HT1080 (cell line): ENCODE data around the gene MSMP. TPM values are rescaled to one million over a fixed set of nuclear protein-coding genes. Genes with fewer than 3 reads are reported as not detected.

Experiments used
- DNase-seq: peaks from one replicate; pipeline ENCODE4 v3.0.0-alpha.2; 2015; ENCODE audit warnings: low read depth
- total RNA-seq: library from RNA; depleted of rRNA; stranded (reverse); fragments of >200 nt; shearing (Covaris generic); gene quantifications from 2 replicates; pipeline ENCODE4 v1.2.3, GENCODE V29; 2014

Gene MSMP
- total RNA-seq, 1 experiment from 2014 or later = not detected

GRCh38 chr9:35723908-35724307 lies 30.2 kb downstream of the MSMP start:
- no peak for DNase-seq

- DNase-seq = no peak
Measured at GRCh38 chr9:35723426-35723825, 30.6 kb downstream of the MSMP start.

- no peak for DNase-seq
Measured at GRCh38 chr9:35719546-35719945, 34.5 kb downstream of the MSMP start.

- no peak for DNase-seq
Measured at GRCh38 chr9:35718721-35719511, 35.2 kb downstream of the MSMP start.

- DNase-seq = no peak
Measured at GRCh38 chr9:35717132-35717870, 36.8 kb downstream of the MSMP start.

GRCh38 chr9:35716230-35716629 lies 37.8 kb downstream of the MSMP start:
- DNase-seq = no peak

- DNase-seq = no peak
Measured at GRCh38 chr9:35714579-35715252, 39.4 kb downstream of the MSMP start.

GRCh38 chr9:35714123-35714522 lies 40.0 kb downstream of the MSMP start:
- no peak for DNase-seq

GRCh38 chr9:35713578-35713977 lies 40.5 kb downstream of the MSMP start:
- no peak for DNase-seq

- DNase-seq = no peak
Measured at GRCh38 chr9:35712762-35713400, 41.2 kb downstream of the MSMP start.

GRCh38 chr9:35711501-35712428 lies 42.3 kb downstream of the MSMP start:
- DNase-seq = no peak

GRCh38 chr9:35710818-35711500 lies 43.1 kb downstream of the MSMP start:
- DNase-seq = no peak

GRCh38 chr9:35708146-35708545 lies 45.9 kb downstream of the MSMP start:
- no peak for DNase-seq

GRCh38 chr9:35706951-35707350 lies 47.1 kb downstream of the MSMP start:
- no peak for DNase-seq

- DNase-seq = no peak
Measured at GRCh38 chr9:35705836-35706430, 48.1 kb downstream of the MSMP start.

- no peak for DNase-seq
Measured at GRCh38 chr9:35705372-35705771, 48.7 kb downstream of the MSMP start.

GRCh38 chr9:35703906-35704672 lies 50.0 kb downstream of the MSMP start:
- no peak for DNase-seq
